ENCODE data around the gene PRKCH.

Gene PRKCH

DNA sequence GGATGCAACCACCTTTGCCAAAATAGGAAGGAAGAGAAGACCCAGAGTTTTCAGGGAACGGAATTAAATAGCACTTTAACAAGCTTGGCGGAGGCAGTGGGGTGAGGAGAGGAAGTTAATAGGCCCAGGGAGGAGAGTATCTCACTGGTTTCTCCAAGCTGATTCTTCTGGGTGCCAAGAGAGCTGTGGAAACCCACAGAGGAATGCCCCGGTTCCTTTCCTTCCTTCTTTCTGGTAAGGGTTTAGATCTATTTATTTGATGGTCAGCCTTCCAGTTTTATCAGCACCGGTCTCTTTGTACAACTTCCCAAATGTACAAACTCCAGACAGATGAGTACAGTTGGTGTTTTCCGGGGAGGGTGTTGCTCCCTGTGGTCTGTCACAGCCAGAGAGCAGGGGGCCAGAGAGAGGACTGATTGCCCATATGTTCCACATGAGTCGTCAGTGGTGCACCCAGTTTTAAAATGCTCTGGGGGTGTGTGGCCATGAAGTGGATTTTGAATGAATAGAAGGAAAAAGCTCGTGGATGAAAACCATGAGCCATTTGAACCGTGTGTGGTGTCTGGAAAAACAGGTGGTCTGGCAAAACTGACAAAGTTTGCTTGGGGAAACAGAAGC, 26.6 kb downstream of the PRKCH start:
- no peak overlapping the region for H3K27ac ChIP-seq (ENCODE audit: low read depth, low read length)
- H3K9ac ChIP-seq (ENCODE audit: low read length): no peak overlapping the region
- no peak overlapping the region for H3K4me3 ChIP-seq (ENCODE audit: low read depth, low read length)
- peaks cover 6% of the 10 kb centered on the region; the same call in 1 of the 2 replicates for H3K4me1 ChIP-seq (ENCODE audit: control insufficient read depth, insufficient read depth, low read length)
- H3K36me3 ChIP-seq (ENCODE audit: control insufficient read depth, insufficient read depth, low read length): no peaks in the 10 kb centered on the region
- H3K9me3 ChIP-seq (ENCODE audit: control insufficient read depth, insufficient read depth, low read depth, low read length): no peaks in the 10 kb centered on the region
- H3K27me3 ChIP-seq (ENCODE audit: control insufficient read depth, insufficient read depth, low read length): no peaks in the 10 kb centered on the region

GRCh38 chr14:61350427-61351270, 29.3 kb downstream of the PRKCH start:
- no peak overlapping the region for H3K27ac ChIP-seq (ENCODE audit: low read depth, low read length)
- H3K9me3 ChIP-seq (ENCODE audit: control insufficient read depth, insufficient read depth, low read depth, low read length): no peaks in the 10 kb centered on the region
- H3K27me3 ChIP-seq (ENCODE audit: control insufficient read depth, insufficient read depth, low read length): no peaks in the 10 kb centered on the region
- H3K36me3 ChIP-seq (ENCODE audit: control insufficient read depth, insufficient read depth, low read length): no peaks in the 10 kb centered on the region
- H3K9ac ChIP-seq (ENCODE audit: low read length): no peak overlapping the region
- H3K4me3 ChIP-seq (ENCODE audit: low read depth, low read length): no peak overlapping the region
- H3K4me1 ChIP-seq (ENCODE audit: control insufficient read depth, insufficient read depth, low read length): peaks cover 8% of the 10 kb centered on the region

DNA sequence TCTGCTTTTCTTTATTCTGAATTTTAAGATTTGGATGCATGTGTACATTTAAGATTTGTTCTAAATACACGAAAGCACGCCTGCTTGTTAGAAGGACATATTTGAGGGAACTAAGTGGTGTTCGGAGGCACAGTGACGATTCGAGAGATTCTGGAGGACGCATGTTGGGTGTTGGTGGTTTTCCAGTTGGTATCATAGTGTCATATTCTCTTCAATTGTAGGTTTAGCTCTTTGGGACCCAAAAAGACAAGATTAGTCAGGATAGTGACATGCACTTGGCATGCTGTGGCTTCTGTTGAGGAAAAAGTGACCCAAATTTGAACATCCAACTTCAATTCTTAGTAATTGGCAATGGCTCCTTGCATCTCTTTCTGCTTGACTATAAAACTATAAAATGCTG, 30.1 kb downstream of the PRKCH start:
- no peak overlapping the region for H3K9ac ChIP-seq (ENCODE audit: low read length)

DNA sequence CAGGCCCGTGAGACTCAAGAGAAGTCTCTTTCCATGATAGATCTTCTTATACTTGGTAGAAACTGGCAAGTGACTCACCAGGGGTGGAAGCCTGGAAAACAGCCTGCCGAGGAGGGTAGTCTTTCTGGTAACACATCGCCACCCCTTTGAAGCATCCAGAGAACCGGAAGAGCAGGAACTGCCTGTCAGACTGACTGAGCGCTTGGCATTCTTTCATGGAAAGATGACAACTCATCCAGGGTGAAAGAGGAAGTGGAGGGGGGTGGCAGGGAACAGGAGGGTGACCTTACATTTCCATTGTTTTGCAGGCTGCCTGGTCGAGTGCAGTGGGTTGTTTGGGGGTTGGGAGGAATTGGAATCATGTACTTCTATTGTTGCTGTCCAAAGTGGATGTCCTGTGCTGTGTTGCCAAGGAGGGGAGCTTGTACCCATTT, 34.5 kb downstream of the PRKCH start:
- Histone ChIP-seq H3K9ac (ENCODE audit: low read length) (no peak overlapping the region), H3K27me3 (ENCODE audit: control insufficient read depth, insufficient read depth, low read length) (no peaks in the 10 kb centered on the region), H3K4me3 (ENCODE audit: low read depth, low read length) (no peak overlapping the region; the same call in 1 of the 2 replicates), H3K27ac (ENCODE audit: low read depth, low read length) (no peak overlapping the region), H3K9me3 (ENCODE audit: control insufficient read depth, insufficient read depth, low read depth, low read length) (no peaks in the 10 kb centered on the region), H3K4me1 (ENCODE audit: control insufficient read depth, insufficient read depth, low read length) (peaks cover 10% of the 10 kb centered on the region), H3K36me3 (ENCODE audit: control insufficient read depth, insufficient read depth, low read length) (no peaks in the 10 kb centered on the region)

More for the DNA sequence above, 30.1 kb downstream of the PRKCH start:
- H3K36me3 ChIP-seq (ENCODE audit: control insufficient read depth, insufficient read depth, low read length): no peaks in the 10 kb centered on the region
- H3K27me3 ChIP-seq (ENCODE audit: control insufficient read depth, insufficient read depth, low read length): no peaks in the 10 kb centered on the region
- peaks cover 16% of the 10 kb centered on the region for H3K4me1 ChIP-seq (ENCODE audit: control insufficient read depth, insufficient read depth, low read length)
- no peaks in the 10 kb centered on the region for H3K9me3 ChIP-seq (ENCODE audit: control insufficient read depth, insufficient read depth, low read depth, low read length)
- H3K27ac ChIP-seq (ENCODE audit: low read depth, low read length): no peak overlapping the region
- H3K4me3 ChIP-seq (ENCODE audit: low read depth, low read length): no peak overlapping the region

DNA sequence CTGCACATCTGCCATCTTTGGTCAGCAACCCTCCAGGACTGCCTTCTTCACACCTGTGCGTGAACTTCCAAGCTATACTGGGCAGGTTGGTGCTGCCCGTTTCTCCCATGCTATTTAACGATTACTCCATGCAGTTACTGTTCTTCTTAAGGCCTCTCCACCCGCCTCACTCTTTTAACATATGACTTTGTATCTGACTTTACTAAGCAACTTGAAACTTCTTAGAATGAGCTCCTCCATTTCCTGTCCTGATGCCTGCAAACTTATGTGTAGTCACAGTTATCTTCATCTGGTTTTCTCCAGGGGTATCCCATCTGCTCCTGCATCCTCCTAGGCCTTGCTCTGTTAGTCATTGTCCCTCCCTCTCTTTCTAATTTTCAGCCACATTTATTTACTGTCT, 35.7 kb downstream of the PRKCH start:
- H3K4me1 ChIP-seq (ENCODE audit: control insufficient read depth, insufficient read depth, low read length): peaks cover 10% of the 10 kb centered on the region
- no peaks in the 10 kb centered on the region for H3K27me3 ChIP-seq (ENCODE audit: control insufficient read depth, insufficient read depth, low read length)
- no peak overlapping the region for H3K9ac ChIP-seq (ENCODE audit: low read length)
- H3K36me3 ChIP-seq (ENCODE audit: control insufficient read depth, insufficient read depth, low read length): no peaks in the 10 kb centered on the region
- H3K4me3 ChIP-seq (ENCODE audit: low read depth, low read length): no peak overlapping the region
- no peak overlapping the region for H3K27ac ChIP-seq (ENCODE audit: low read depth, low read length)
- no peaks in the 10 kb centered on the region for H3K9me3 ChIP-seq (ENCODE audit: control insufficient read depth, insufficient read depth, low read depth, low read length)

DNA sequence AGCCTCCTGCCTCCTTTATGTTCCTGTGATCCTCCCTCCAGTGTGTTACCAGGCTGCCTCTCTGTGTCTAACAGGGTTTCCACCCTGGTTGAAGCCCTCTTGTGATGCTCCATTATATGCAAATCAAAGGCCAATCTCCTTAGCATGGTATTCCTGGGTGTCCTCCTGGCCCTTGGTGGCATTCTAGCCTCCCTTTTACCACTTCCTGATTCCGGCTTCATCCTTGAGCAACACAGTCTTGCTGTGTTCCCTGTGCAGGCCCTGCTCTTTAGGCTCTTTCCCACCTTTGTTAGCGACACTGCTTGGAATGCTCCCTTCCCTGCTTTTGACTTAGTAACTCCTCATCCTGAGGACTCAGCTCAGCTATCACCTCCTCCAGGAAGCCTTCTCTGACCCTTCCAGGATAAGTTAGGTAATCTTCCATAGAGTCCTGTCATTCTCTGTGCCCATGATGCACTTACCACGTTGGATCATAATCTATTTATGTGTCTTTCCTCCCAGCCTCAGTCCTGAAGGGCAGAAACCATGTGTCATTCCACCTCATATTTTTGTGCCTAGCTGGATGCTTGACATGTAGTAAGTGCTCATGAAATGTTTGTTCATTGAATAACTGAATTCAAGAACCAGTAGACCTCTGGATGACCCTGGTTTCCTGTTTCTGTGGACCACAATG, 37.3 kb downstream of the PRKCH start:
- H3K27me3 ChIP-seq (ENCODE audit: control insufficient read depth, insufficient read depth, low read length): no peaks in the 10 kb centered on the region
- no peaks in the 10 kb centered on the region for H3K36me3 ChIP-seq (ENCODE audit: control insufficient read depth, insufficient read depth, low read length)
- H3K27ac ChIP-seq (ENCODE audit: low read depth, low read length): no peak overlapping the region
- H3K9ac ChIP-seq (ENCODE audit: low read length): no peak overlapping the region
- no peak overlapping the region for H3K4me3 ChIP-seq (ENCODE audit: low read depth, low read length)
- peaks cover 10% of the 10 kb centered on the region for H3K4me1 ChIP-seq (ENCODE audit: control insufficient read depth, insufficient read depth, low read length)
- no peaks in the 10 kb centered on the region for H3K9me3 ChIP-seq (ENCODE audit: control insufficient read depth, insufficient read depth, low read depth, low read length)

DNA sequence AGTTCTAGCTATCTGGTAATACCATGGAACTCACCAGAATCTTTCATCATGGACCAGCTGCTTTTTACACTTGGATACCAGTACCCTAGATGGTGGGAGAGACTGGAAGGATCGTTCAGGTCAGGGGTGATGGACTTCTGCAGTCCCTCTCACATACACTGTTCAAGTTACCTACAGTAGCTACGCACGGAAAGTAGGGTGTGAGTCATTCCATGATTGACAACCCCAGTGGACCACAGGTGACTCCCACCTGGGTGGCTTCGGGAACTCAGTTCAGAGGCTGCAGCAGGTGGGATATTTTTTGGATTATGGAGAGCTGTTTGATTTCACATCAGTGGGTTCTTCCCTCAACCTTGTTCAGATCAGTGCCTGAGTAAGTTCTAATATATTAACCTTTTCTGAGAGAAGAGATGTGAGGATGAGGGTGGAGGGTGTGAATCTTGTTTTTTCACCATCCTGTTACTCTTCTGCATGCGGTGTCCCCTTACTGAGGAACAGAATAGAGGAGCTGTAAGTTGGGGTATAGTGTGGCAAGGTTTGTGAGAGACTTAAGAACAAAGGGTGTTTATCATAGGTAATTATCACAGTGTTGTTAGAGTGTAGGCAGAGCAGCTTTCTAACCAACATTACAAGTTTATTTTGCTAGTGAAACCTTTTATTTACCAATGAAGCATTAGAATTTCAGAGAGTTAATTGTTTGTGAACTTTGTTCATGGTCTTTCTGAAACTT, 39.6 kb downstream of the PRKCH start:
- Histone ChIP-seq H3K36me3 (ENCODE audit: control insufficient read depth, insufficient read depth, low read length) (no peaks in the 10 kb centered on the region), H3K27me3 (ENCODE audit: control insufficient read depth, insufficient read depth, low read length) (no peaks in the 10 kb centered on the region), H3K9me3 (ENCODE audit: control insufficient read depth, insufficient read depth, low read depth, low read length) (no peaks in the 10 kb centered on the region), H3K27ac (ENCODE audit: low read depth, low read length) (no peak overlapping the region), H3K4me1 (ENCODE audit: control insufficient read depth, insufficient read depth, low read length) (peaks cover 5% of the 10 kb centered on the region), H3K9ac (ENCODE audit: low read length) (no peak overlapping the region), H3K4me3 (ENCODE audit: low read depth, low read length) (no peak overlapping the region)

DNA sequence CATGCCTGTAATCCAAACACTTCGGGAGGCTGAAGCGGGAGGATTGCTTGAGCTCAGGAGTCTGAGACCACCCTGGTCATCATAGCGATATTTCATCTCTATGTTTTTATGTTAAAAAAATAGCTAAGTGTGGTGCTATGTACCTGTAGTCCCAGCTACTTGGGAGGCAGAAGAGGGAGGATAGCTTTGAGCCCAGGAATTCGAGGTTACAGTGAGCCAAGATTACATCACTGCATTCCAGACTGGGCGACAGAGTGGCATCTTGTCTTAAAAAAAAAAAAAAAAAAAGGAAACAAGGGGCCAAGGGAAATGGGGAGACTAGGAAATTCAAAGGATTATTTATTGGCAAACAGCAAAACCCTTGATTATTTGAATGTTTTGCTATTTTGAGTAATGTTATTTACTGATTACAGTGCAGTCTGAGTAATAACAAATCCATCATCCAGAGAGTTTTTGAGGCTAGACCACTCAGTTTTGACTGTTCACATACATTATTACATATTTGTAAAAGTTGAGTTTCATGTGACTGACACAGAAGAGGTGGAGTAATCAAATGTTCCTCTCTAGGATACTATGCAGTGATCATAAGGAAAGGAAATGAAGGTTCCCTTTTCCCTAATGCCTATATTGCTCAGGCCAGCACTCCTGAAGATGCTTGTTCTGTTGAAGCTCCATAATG, 40.8 kb downstream of the PRKCH start:
- Histone ChIP-seq H3K27me3 (ENCODE audit: control insufficient read depth, insufficient read depth, low read length) (no peaks in the 10 kb centered on the region), H3K9me3 (ENCODE audit: control insufficient read depth, insufficient read depth, low read depth, low read length) (no peaks in the 10 kb centered on the region), H3K36me3 (ENCODE audit: control insufficient read depth, insufficient read depth, low read length) (no peaks in the 10 kb centered on the region), H3K4me3 (ENCODE audit: low read depth, low read length) (no peak overlapping the region), H3K9ac (ENCODE audit: low read length) (no peak overlapping the region), H3K27ac (ENCODE audit: low read depth, low read length) (no peak overlapping the region), H3K4me1 (ENCODE audit: control insufficient read depth, insufficient read depth, low read length) (no peaks in the 10 kb centered on the region)

- Histone ChIP-seq H3K9ac (ENCODE audit: low read length) (no peak overlapping the region), H3K4me3 (ENCODE audit: low read depth, low read length) (no peak overlapping the region), H3K27ac (ENCODE audit: low read depth, low read length) (no peak overlapping the region), H3K9me3 (ENCODE audit: control insufficient read depth, insufficient read depth, low read depth, low read length) (no peaks in the 10 kb centered on the region), H3K27me3 (ENCODE audit: control insufficient read depth, insufficient read depth, low read length) (no peaks in the 10 kb centered on the region), H3K36me3 (ENCODE audit: control insufficient read depth, insufficient read depth, low read length) (no peaks in the 10 kb centered on the region), H3K4me1 (ENCODE audit: control insufficient read depth, insufficient read depth, low read length) (peaks cover 5% of the 10 kb centered on the region; the same call in 1 of the 2 replicates)
Measured at GRCh38 chr14:61364243-61364642, 42.9 kb downstream of the PRKCH start.

DNA sequence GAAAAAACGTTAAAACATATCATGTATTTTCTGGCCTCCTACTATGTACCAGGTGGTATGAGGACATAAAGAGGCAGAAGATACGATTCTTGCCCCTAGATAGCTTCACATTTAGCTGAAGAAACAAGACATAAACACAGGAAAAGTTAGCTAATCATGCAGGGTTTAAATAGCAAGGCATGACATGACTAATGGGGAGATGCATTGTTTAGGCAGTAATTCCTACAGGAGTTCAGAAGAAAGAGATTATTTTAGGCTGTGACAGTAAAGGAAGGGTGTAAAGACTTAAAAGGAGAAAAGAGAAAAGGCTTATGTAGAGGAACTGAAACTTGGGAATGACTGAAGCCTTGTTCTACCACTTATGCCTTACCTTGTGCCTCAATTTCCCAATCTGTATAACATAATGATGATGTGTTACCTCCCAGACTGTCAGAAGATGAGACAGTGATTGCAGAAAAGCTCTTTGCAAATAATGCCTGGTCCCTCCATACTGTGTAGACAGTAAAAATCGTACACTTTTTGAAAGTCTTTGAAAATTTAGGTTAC, 44.4 kb downstream of the PRKCH start:
- H3K9me3 ChIP-seq (ENCODE audit: control insufficient read depth, insufficient read depth, low read depth, low read length): no peaks in the 10 kb centered on the region
- H3K27ac ChIP-seq (ENCODE audit: low read depth, low read length): no peak overlapping the region
- H3K9ac ChIP-seq (ENCODE audit: low read length): no peak overlapping the region
- H3K4me1 ChIP-seq (ENCODE audit: control insufficient read depth, insufficient read depth, low read length): peaks cover 5% of the 10 kb centered on the region; the same call in 1 of the 2 replicates
- H3K4me3 ChIP-seq (ENCODE audit: low read depth, low read length): no peak overlapping the region
- H3K36me3 ChIP-seq (ENCODE audit: control insufficient read depth, insufficient read depth, low read length): no peaks in the 10 kb centered on the region
- no peaks in the 10 kb centered on the region for H3K27me3 ChIP-seq (ENCODE audit: control insufficient read depth, insufficient read depth, low read length)
